Chondrocyte (in vitro differentiated cells): ENCODE measurements around the gene HOXB5. TPM values are rescaled to one million over a fixed set of nuclear protein-coding genes. Genes with fewer than 3 reads are reported as not detected.

Experiments used
- DNase-seq: peaks from one replicate; pipeline ENCODE4 v3.0.0; 2021; ENCODE audit warnings: mixed read lengths, low spot score
- H3K27ac Mint-ChIP-seq: one replicate; pipeline ENCODE4 v1.8.0; 2021; ENCODE audit warnings: mild to moderate bottlenecking, moderate library complexity, mixed read lengths; ENCODE audit not compliant: unreplicated experiment
- H3K27me3 Mint-ChIP-seq: 2 replicates; pipeline ENCODE4 v1.8.0; 2021; ENCODE audit warnings: low read depth, mixed read lengths
- H3K36me3 Mint-ChIP-seq: 2 replicates; pipeline ENCODE4 v1.8.0; 2021; ENCODE audit warnings: low read depth, mixed read lengths
- H3K4me1 Mint-ChIP-seq: 2 replicates; pipeline ENCODE4 v1.8.0; 2021; ENCODE audit warnings: low read depth, mild to moderate bottlenecking, mixed read lengths
- H3K4me3 Mint-ChIP-seq: one replicate; pipeline ENCODE4 v1.8.0; 2021; ENCODE audit warnings: mild to moderate bottlenecking, moderate library complexity, mixed read lengths; ENCODE audit not compliant: unreplicated experiment
- H3K9me3 Mint-ChIP-seq: 2 replicates; pipeline ENCODE4 v1.8.0; 2021; ENCODE audit warnings: low read depth, mixed read lengths
- total RNA-seq: library from RNA; stranded (reverse); gene quantifications from 3 replicates; pipeline ENCODE4 v1.2.1, GENCODE V29; 2021
- TF ChIP-seq, protein P1 (sequence below): fragments of 200-600 bp; sonication (generic); IDR thresholded peaks from 2 replicates; pipeline ENCODE4 v1.5.0; 2021; ENCODE audit warnings: antibody characterized with exemption, mild to moderate bottlenecking, moderate library complexity

Gene HOXB5
- total RNA-seq, 1 donor from 2014 or later = not detected

DNA sequence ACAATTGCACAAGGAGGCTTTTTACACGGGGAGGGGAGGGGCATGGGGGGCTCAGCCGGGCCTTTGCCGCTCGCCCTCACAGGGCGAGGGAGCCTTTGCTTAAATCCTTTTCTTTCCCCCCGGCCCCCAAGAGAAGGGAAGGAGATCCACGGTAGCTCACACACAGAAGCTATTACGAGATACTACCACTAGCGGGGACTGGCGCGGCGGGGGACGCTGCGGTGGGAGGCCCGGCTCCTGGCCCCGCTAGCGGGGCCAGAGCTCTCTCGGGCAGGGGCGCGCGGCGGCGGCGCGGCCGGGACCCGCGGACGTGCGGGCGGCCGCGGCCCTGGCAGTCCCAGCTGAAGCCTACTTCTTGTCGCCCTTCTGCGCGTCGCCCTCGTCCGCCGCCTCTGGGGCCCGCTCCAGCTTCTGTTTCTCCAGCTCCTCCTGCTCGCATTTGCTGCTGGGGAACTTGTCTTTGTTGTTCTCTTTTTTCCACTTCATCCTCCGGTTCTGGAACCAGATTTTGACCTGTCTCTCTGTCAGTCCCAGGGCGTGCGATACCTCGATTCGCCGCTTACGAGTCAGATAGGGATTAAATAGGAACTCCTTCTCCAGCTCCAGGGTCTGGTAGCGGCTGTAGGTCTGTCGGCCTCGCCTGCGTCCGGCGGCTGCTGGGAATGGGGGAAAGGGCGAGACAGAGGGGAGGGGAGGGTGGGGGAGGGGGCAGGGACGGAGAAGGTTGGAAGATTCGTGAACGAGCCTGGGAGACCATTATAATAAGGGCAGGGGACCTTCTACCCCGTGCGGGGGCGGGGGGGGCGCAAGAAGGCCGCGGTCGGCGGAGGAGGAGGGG lies 19.5 kb upstream of the HOXB5 start:
- Mint-ChIP-seq H3K4me3 (peak overlapping the region; percentile 70), H3K27ac (no peak overlapping the region), H3K36me3 (peaks cover 4% of the 10 kb centered on the region), H3K9me3 (no peaks in the 10 kb centered on the region), H3K4me1 (peaks cover 9% of the 10 kb centered on the region), H3K27me3 (peaks cover 80% of the 10 kb centered on the region)
- no peak for DNase-seq
- TF ChIP-seq, protein P1, sequence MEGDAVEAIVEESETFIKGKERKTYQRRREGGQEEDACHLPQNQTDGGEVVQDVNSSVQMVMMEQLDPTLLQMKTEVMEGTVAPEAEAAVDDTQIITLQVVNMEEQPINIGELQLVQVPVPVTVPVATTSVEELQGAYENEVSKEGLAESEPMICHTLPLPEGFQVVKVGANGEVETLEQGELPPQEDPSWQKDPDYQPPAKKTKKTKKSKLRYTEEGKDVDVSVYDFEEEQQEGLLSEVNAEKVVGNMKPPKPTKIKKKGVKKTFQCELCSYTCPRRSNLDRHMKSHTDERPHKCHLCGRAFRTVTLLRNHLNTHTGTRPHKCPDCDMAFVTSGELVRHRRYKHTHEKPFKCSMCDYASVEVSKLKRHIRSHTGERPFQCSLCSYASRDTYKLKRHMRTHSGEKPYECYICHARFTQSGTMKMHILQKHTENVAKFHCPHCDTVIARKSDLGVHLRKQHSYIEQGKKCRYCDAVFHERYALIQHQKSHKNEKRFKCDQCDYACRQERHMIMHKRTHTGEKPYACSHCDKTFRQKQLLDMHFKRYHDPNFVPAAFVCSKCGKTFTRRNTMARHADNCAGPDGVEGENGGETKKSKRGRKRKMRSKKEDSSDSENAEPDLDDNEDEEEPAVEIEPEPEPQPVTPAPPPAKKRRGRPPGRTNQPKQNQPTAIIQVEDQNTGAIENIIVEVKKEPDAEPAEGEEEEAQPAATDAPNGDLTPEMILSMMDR = peak; percentile 51

DNA sequence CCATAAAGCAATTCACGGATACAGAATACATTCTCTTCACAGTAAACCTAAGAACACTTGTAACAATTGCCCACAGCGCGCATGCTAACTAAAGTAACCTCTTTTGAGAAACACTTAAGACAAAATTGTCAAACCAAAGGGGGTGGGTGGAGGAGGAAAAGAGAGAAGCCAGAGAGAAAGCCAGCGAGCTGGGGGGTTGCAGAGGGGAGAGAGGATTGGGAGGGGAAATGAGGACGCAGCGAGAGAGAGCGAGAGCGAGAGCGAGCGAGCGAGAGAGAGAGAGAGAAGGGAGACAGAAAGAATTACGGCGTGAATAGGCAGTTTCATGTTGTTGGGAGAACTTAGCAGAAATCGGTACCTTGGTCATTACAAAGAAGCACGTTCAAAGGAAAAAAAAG lies 18.9 kb upstream of the HOXB5 start:
- DNase-seq = no peak
- TF ChIP-seq, protein P1 = no peak
- Mint-ChIP-seq H3K27ac (no peak overlapping the region), H3K36me3 (peaks cover 7% of the 10 kb centered on the region), H3K9me3 (no peaks in the 10 kb centered on the region), H3K4me1 (peaks cover 9% of the 10 kb centered on the region), H3K4me3 (peak overlapping the region; percentile 27), H3K27me3 (peaks cover 81% of the 10 kb centered on the region)

DNA sequence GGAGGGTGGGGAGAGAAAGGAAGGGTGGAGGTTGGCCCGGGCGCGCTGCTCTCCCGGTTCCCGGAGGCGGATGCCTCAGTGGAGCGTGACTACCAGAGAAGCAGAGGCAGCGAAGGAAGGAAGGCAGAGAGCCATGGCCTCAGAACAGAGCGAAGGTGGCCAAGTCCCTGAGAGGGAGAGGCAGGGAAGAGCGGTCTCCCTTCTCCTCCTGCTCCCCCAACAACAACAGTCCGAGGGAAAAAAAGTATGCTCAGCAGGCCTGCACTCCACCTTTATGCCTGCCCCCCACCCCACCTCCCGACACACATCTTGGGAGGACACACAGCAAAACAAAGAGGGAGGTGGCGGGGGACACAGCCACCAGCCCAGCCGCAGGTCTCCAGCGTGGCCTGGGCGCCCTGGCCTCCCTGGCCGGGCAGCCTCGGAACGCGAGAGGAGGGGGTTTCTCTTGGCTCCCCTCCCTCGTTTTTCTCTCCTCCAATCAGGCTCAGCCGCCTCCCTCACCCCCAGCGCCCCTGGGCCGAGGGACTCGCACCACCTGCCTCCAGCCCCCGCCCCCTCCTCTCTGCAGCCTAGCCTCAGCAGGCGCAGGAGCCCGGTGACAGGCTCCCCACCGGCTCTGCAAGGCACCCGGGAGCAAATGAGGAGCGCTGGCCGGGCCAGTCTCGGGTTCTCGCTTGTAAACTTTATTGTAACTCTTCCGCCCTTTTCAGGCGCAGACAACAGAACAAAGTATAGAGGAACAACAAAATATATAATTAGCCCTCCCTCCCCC lies 18.3 kb upstream of the HOXB5 start:
- TF ChIP-seq, protein P1 = no peak
- DNase-seq = no peak
- H3K4me3 Mint-ChIP-seq = no peak overlapping the region
- peaks cover 7% of the 10 kb centered on the region for H3K36me3 Mint-ChIP-seq
- H3K9me3 Mint-ChIP-seq = no peaks in the 10 kb centered on the region
- H3K4me1 Mint-ChIP-seq = peaks cover 9% of the 10 kb centered on the region
- peaks cover 81% of the 10 kb centered on the region for H3K27me3 Mint-ChIP-seq
- H3K27ac Mint-ChIP-seq = peak overlapping the region; percentile 22

DNA sequence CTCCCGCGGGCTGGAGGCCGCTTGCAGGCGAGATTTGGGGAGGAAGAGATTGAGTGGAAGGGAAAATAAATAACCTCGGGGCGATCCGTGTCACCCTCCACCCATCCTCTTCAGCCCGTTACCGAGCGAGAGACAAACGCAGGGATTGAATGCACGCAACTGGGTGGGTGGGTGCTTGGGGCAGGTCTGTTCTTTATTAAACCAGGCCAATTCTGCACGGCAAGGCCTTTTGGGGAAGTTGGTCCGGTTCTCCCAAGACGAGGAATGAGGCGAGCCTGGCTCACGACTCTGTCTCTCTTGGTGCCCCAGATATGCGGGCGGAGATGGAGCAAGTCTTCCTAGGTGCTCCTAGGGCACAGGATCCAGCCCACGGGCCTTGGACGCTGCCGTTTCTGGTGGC lies 17.6 kb upstream of the HOXB5 start:
- peaks cover 9% of the 10 kb centered on the region for H3K4me1 Mint-ChIP-seq
- H3K27me3 Mint-ChIP-seq = peaks cover 82% of the 10 kb centered on the region
- H3K27ac Mint-ChIP-seq = no peak overlapping the region
- no peak for DNase-seq
- no peaks in the 10 kb centered on the region for H3K9me3 Mint-ChIP-seq
- TF ChIP-seq, protein P1 = no peak
- H3K4me3 Mint-ChIP-seq = peak overlapping the region; percentile 22
- H3K36me3 Mint-ChIP-seq = peaks cover 7% of the 10 kb centered on the region
